ENCODE results near the gene FGF12. TPM values are rescaled to one million over a fixed set of nuclear protein-coding genes. Genes with fewer than 3 reads are reported as not detected.

The FGF12 gene
- total RNA-seq, 1 experiment from 2014 or later: 0.07 TPM

DNA sequence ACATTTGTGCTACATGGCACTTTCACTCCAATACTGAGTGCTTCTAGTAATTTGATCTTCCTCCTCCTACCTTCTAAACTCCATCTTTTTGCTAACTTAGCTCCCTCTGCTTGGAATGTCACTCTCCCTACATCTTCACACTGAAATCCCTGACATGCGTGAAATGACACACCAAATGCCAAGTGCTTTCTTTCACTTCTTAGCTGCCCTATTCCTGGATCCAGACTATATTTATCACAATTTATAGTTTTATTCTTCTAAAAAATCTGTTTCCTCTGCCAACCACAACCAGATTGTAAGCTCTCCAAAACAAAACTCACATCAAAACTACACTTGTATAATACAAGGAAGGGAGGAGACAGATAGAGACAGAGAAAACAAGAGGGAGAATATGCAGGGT lies 387.3 kb downstream of the FGF12 start:
- intact Hi-C loops (cut with micrococcal nuclease): no loop called here
- POLR2A ChIA-PET: no interaction called here

More for the DNA sequence above, 387.3 kb downstream of the FGF12 start:
- Histone ChIP-seq H3K4me3 (replicated peaks in 1 of 2; ENCODE audit: low read depth in 1 of 2, low read length in 2 of 2) (no peak overlapping the region), H3K79me2 (ENCODE audit: insufficient read depth, low read length) (no peaks in the 10 kb centered on the region), H3K9me3 (ENCODE audit: control insufficient read depth in 1 of 2, insufficient read depth in 1 of 2, low read depth in 1 of 2, low read length in 2 of 2) (no peaks in the 10 kb centered on the region), H3K4me2 (ENCODE audit: low read length) (no peak overlapping the region), H3K9ac (ENCODE audit: low read length) (no peak overlapping the region), H3K4me1 (ENCODE audit: control insufficient read depth in 1 of 2, insufficient read depth in 2 of 2, low read length in 2 of 2) (no peaks in the 10 kb centered on the region), H3K27me3 (ENCODE audit: insufficient read depth, low read length) (peaks cover 23% of the 10 kb centered on the region; the same call in 1 of the 2 replicates), H4K20me1 (ENCODE audit: insufficient read depth) (no peaks in the 10 kb centered on the region), H3K9me2 (ENCODE audit: insufficient read depth) (no peaks in the 10 kb centered on the region), H3K27ac (ENCODE audit: low read depth, low read length) (no peak overlapping the region), H2AFZ (ENCODE audit: low read depth, low read length, poor library complexity, severe bottlenecking) (no peak overlapping the region), H3K36me3 (ENCODE audit: control insufficient read depth in 1 of 2, insufficient read depth in 2 of 2, low read length in 2 of 2) (no peaks in the 10 kb centered on the region)
- TF ChIP-seq POLR2AphosphoS5 (IDR thresholded peaks at IDR 0.05; ENCODE audit: low read depth, low read length): no peak
- TF ChIP-seq YY1 (IDR thresholded peaks at IDR 0.05; ENCODE audit: extremely low read depth, insufficient replicate concordance, low read depth, low read length): no peak
- TF ChIP-seq CBX3 (IDR thresholded peaks at IDR 0.05; ENCODE audit: low read depth): no peak
- TF ChIP-seq, protein P1, sequence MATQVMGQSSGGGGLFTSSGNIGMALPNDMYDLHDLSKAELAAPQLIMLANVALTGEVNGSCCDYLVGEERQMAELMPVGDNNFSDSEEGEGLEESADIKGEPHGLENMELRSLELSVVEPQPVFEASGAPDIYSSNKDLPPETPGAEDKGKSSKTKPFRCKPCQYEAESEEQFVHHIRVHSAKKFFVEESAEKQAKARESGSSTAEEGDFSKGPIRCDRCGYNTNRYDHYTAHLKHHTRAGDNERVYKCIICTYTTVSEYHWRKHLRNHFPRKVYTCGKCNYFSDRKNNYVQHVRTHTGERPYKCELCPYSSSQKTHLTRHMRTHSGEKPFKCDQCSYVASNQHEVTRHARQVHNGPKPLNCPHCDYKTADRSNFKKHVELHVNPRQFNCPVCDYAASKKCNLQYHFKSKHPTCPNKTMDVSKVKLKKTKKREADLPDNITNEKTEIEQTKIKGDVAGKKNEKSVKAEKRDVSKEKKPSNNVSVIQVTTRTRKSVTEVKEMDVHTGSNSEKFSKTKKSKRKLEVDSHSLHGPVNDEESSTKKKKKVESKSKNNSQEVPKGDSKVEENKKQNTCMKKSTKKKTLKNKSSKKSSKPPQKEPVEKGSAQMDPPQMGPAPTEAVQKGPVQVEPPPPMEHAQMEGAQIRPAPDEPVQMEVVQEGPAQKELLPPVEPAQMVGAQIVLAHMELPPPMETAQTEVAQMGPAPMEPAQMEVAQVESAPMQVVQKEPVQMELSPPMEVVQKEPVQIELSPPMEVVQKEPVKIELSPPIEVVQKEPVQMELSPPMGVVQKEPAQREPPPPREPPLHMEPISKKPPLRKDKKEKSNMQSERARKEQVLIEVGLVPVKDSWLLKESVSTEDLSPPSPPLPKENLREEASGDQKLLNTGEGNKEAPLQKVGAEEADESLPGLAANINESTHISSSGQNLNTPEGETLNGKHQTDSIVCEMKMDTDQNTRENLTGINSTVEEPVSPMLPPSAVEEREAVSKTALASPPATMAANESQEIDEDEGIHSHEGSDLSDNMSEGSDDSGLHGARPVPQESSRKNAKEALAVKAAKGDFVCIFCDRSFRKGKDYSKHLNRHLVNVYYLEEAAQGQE (IDR thresholded peaks at IDR 0.05; ENCODE audit: low read depth): no peak
- TF ChIP-seq FOSL1 (IDR thresholded peaks at IDR 0.05; ENCODE audit: low read depth): no peak
- TF ChIP-seq ELF1 (IDR thresholded peaks at IDR 0.05; ENCODE audit: borderline replicate concordance, low read depth): no peak
- TF ChIP-seq EZH2phosphoT487 (IDR thresholded peaks at IDR 0.05; ENCODE audit: borderline replicate concordance): no peak
- no peak for TF ChIP-seq ZNF274 (IDR thresholded peaks at IDR 0.05; ENCODE audit: low read depth, low read length)
- TF ChIP-seq JUND (IDR thresholded peaks at IDR 0.05): no peak
- no peak for TF ChIP-seq RAD21 (IDR thresholded peaks at IDR 0.05; ENCODE audit: low read depth)
- no peak for TF ChIP-seq SRF (IDR thresholded peaks at IDR 0.05; ENCODE audit: low read depth)
- no peak for TF ChIP-seq ZFX (IDR thresholded peaks at IDR 0.05)
- TF ChIP-seq, protein P2, sequence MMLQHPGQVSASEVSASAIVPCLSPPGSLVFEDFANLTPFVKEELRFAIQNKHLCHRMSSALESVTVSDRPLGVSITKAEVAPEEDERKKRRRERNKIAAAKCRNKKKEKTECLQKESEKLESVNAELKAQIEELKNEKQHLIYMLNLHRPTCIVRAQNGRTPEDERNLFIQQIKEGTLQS (IDR thresholded peaks at IDR 0.05): no peak
- TF ChIP-seq EZH2 (IDR thresholded peaks at IDR 0.05): no peak
- TF ChIP-seq CEBPB (IDR thresholded peaks at IDR 0.05; ENCODE audit: low read depth): no peak
- CTCF ChIA-PET: no interaction called here
- ATAC-seq (no peak), DNase-seq (ENCODE audit: low read depth, low spot score) (no peak)
- BruUV-seq (replicated peaks): no TSS peak
- RAD21 ChIA-PET (ENCODE audit: low non-redundant PET in 1 of 2, low total read pairs in 2 of 2, uncharacterized antibody in 2 of 2, unreplicated experiment in 2 of 2): no interaction called here
